ENCODE data around the gene SLIT3. TPM values are rescaled to one million over a fixed set of nuclear protein-coding genes. Genes with fewer than 3 reads are reported as not detected.

SLIT3 gene
- total and polyA plus RNA-seq, 4 donors, result 4.6 to 48.5 (median 19.8) TPM

DNA sequence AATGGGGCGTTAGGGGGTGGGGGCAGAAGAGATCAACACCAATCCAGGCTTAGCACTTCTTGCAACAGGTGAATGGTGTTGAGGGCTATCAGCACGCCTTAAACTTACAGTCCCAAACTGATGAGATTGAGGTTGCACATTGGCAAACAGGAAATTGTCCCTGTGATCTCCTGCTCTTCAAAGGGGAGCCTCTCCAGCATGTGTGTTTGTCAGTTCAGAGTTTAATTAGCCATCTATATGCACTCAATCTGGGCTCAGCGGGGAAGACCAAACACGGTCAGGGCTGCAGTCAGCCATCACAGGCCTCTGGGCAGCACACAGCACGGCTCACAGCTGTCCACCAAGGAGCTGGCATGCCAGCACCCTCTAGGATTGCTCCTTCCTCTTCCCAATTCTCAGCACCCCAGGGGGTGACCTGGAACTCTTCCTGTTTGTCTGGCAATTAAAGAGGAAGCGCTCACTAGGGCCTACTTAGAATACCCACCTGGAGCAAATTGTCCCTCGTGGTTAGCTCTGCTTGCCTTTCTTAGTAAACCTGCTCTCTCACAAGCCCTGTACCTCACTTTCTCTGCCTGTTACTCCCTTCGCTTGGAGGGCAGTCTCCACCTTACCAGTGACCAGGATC is 217.4 kb downstream of the SLIT3 start:
- Histone ChIP-seq H3K27ac (ENCODE audit: low read depth in 1 of 2, low read length in 1 of 2) (no peak overlapping the region), H3K9ac (ENCODE audit: insufficient read depth in 1 of 2, low read length in 2 of 2) (no peak overlapping the region), H3K36me3 (ENCODE audit: control insufficient read depth in 4 of 4, insufficient read depth in 4 of 4, low read length in 4 of 4) (no peaks in the 10 kb centered on the region), H3K27me3 (ENCODE audit: control insufficient read depth in 3 of 3, insufficient read depth in 3 of 3, low read length in 2 of 3) (no peaks in the 10 kb centered on the region), H3K4me3 (no peak overlapping the region), H3K4me1 (ENCODE audit: control insufficient read depth in 5 of 5, insufficient read depth in 5 of 5, low read length in 5 of 5) (peaks cover 0 to 11% (median 4%) of the 10 kb centered on the region in 5 donors), H3K9me3 (ENCODE audit: control insufficient read depth in 4 of 4, insufficient read depth in 3 of 4, low read length in 3 of 4) (no peaks in the 10 kb centered on the region)
- no peak for ATAC-seq (ENCODE audit: insufficient read depth, low FRiP score)
- DNase-seq, result no peak
- 80 to 88% methylated on average over 8 of the region's 8 CpGs for WGBS, 2 donors
- TF ChIP-seq, protein P1, sequence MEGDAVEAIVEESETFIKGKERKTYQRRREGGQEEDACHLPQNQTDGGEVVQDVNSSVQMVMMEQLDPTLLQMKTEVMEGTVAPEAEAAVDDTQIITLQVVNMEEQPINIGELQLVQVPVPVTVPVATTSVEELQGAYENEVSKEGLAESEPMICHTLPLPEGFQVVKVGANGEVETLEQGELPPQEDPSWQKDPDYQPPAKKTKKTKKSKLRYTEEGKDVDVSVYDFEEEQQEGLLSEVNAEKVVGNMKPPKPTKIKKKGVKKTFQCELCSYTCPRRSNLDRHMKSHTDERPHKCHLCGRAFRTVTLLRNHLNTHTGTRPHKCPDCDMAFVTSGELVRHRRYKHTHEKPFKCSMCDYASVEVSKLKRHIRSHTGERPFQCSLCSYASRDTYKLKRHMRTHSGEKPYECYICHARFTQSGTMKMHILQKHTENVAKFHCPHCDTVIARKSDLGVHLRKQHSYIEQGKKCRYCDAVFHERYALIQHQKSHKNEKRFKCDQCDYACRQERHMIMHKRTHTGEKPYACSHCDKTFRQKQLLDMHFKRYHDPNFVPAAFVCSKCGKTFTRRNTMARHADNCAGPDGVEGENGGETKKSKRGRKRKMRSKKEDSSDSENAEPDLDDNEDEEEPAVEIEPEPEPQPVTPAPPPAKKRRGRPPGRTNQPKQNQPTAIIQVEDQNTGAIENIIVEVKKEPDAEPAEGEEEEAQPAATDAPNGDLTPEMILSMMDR (IDR thresholded peaks at IDR 0.05; ENCODE audit: control extremely low read depth, extremely low read depth), result no peak

DNA sequence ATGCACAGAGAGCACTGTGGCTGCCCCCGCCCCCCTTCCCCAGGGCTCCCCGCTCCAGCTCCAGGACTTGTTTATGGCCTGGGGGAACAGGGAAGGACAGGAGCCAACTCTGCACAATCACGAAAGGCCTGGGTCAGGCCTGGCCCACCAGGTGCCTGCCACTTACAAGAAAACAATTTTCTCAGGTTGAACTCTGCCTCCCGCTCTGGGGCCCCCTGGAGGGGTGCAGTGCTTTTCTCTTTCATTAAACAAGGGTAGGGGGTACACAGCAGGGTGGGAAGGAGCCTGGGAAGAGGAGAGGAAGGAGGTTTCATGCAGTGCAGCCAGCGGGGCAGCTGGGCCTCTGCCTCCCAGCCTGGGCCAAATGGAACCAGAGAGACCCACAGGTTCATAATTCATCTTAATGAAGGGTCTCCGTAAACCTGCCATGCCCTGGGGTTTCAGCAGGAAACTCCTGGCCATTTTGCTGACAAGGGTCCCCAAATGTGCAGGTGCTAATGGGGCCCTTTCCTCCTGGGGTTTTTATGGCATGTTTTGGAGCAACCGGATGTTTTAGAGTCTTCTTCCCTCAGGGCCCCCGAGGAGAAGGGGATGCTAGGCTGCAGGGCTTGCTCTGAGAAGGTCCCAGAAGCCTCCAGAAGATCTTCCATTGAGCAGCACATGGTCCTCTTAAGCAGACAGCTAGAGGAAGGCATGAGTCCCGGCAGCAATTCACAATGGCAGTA is 219.8 kb downstream of the SLIT3 start:
- no peak overlapping the region for H3K4me3 ChIP-seq
- H3K9me3 ChIP-seq (ENCODE audit: control insufficient read depth in 4 of 4, insufficient read depth in 3 of 4, low read length in 3 of 4), result no peaks in the 10 kb centered on the region
- H3K27me3 ChIP-seq (ENCODE audit: control insufficient read depth in 3 of 3, insufficient read depth in 3 of 3, low read length in 2 of 3), result no peaks in the 10 kb centered on the region
- no peak overlapping the region for H3K27ac ChIP-seq (ENCODE audit: low read depth in 1 of 2, low read length in 1 of 2)
- TF ChIP-seq, protein P1 (IDR thresholded peaks at IDR 0.05; ENCODE audit: control extremely low read depth, extremely low read depth), result no peak
- peaks cover 0 to 11% (median 4%) of the 10 kb centered on the region in 5 donors for H3K4me1 ChIP-seq (ENCODE audit: control insufficient read depth in 5 of 5, insufficient read depth in 5 of 5, low read length in 5 of 5)
- no peak for ATAC-seq (ENCODE audit: insufficient read depth, low FRiP score)
- no peaks in the 10 kb centered on the region for H3K36me3 ChIP-seq (ENCODE audit: control insufficient read depth in 4 of 4, insufficient read depth in 4 of 4, low read length in 4 of 4)
- DNase-seq, result no peak
- no peak overlapping the region for H3K9ac ChIP-seq (ENCODE audit: insufficient read depth in 1 of 2, low read length in 2 of 2)
- 83 to 84% methylated on average over 9 of the region's 9 CpGs for WGBS, 2 donors

DNA sequence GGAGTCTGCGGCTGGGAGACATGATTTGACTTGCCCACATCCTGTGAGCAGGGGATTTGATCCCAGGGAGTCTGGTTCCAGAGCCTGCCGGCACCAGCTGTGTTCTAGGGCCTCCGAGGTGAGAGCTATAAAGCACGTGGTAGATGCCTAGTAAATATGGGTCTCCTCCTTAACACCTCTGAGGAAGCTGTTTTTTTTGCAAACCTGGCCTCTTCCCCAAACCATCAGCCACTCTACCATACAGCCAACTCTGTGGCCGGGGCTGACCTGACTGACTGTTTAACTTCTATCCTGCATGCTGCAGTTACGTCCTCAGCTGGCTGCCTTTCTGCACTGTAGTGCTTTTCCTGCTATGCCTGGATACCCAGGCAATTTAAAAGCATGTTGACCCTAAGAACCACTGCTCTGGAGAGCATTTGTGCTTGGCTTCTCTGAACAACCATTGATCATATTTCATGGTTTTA is 220.5 kb downstream of the SLIT3 start:
- H3K36me3 ChIP-seq (ENCODE audit: control insufficient read depth in 4 of 4, insufficient read depth in 4 of 4, low read length in 4 of 4), result no peaks in the 10 kb centered on the region
- DNase-seq, result peak; percentile 24 to 57 (median 35)
- no peak for ATAC-seq (ENCODE audit: insufficient read depth, low FRiP score)
- H3K4me3 ChIP-seq, result no peak overlapping the region
- TF ChIP-seq, protein P1 (IDR thresholded peaks at IDR 0.05; ENCODE audit: control extremely low read depth, extremely low read depth), result no peak
- WGBS, 2 donors, result 77 to 80% methylated on average over 6 of the region's 6 CpGs
- H3K27me3 ChIP-seq (ENCODE audit: control insufficient read depth in 3 of 3, insufficient read depth in 3 of 3, low read length in 2 of 3), result no peaks in the 10 kb centered on the region
- H3K9ac ChIP-seq (ENCODE audit: insufficient read depth in 1 of 2, low read length in 2 of 2), result no peak overlapping the region
- H3K27ac ChIP-seq (ENCODE audit: low read depth in 1 of 2, low read length in 1 of 2), result no peak overlapping the region
- no peaks in the 10 kb centered on the region for H3K9me3 ChIP-seq (ENCODE audit: control insufficient read depth in 4 of 4, insufficient read depth in 3 of 4, low read length in 3 of 4)
- peaks cover 0 to 11% (median 3%) of the 10 kb centered on the region in 5 donors for H3K4me1 ChIP-seq (ENCODE audit: control insufficient read depth in 5 of 5, insufficient read depth in 5 of 5, low read length in 5 of 5)
